ENCODE results near the gene SPATA19.

The SPATA19 gene

DNA sequence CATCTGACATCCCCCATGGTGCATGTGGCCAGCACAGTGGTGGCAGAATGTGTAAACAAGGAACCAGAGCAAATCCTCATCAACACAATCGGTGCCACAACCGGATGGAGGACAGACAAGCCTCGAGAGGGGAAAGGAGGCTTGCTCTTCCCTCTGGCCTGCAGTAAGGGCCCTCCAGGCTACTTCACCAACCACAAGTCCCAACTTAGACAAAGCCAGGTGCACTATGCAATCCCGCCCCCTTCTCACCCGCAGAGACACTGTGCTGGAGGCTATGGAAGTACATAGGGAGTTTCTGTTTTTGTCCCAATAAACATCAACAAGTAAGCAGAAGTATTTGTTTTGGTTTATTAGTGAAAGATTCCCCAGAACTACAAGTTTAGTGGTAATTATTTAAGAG is 54.3 kb downstream of the SPATA19 start:
- ChIA-PET CTCF (no interaction called here), POLR2A (no interaction called here)
- TF ChIP-seq SUZ12 (IDR thresholded peaks at IDR 0.05) (no peak), BHLHE40 (IDR thresholded peaks at IDR 0.05; ENCODE audit: borderline replicate concordance) (no peak), FOXA1 (IDR thresholded peaks at IDR 0.05) (no peak), ARNT (IDR thresholded peaks at IDR 0.05) (no peak), L3MBTL2 (conservative IDR thresholded peaks at IDR 0.05) (no peak), FOXK2 (IDR thresholded peaks at IDR 0.05) (no peak), FOXM1 (IDR thresholded peaks at IDR 0.05; ENCODE audit: borderline replicate concordance) (no peak), SP1 (IDR thresholded peaks at IDR 0.05) (no peak), ELF4 (IDR thresholded peaks at IDR 0.05) (no peak), NFRKB (IDR thresholded peaks at IDR 0.05) (no peak), CTBP1 (IDR thresholded peaks at IDR 0.05; ENCODE audit: borderline replicate concordance) (no peak), HDGF (IDR thresholded peaks at IDR 0.05; ENCODE audit: borderline replicate concordance) (no peak), TARDBP (IDR thresholded peaks at IDR 0.05) (no peak)
- TF ChIP-seq, protein P1, sequence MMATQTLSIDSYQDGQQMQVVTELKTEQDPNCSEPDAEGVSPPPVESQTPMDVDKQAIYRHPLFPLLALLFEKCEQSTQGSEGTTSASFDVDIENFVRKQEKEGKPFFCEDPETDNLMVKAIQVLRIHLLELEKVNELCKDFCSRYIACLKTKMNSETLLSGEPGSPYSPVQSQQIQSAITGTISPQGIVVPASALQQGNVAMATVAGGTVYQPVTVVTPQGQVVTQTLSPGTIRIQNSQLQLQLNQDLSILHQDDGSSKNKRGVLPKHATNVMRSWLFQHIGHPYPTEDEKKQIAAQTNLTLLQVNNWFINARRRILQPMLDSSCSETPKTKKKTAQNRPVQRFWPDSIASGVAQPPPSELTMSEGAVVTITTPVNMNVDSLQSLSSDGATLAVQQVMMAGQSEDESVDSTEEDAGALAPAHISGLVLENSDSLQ (IDR thresholded peaks at IDR 0.05), result no peak
- no peak for DNase-seq (ENCODE audit: extremely low spot score)
